ENCODE data around the gene DYRK1A.

DNA sequence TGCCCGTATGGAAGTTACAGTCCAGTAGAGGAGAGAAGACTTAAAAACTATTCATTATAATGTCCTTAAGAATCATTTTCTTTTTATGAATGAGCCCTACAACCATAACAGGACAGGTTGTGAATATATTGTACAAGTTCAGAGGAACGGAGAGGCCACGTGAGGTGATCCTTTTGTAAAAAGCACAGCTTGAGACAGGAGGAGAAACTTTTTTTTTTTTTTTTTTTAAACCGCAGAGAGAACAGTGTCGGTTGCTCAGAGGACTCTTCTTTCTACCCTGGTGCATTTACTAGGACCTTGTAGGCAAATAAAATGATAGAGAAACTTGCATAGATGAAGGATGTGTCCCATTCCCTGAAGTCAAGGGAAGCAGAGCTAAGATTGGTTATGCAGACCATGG, 32.1 kb downstream of the DYRK1A start:
- TF ChIP-seq CTCF (conservative IDR thresholded peaks at IDR 0.05; ENCODE audit: low read length) (no peak), EZH2phosphoT487 (IDR thresholded peaks at IDR 0.05; ENCODE audit: borderline replicate concordance) (no peak)
